ENCODE data around the gene GUCY1B1. TPM values are rescaled to one million over a fixed set of nuclear protein-coding genes. Genes with fewer than 3 reads are reported as not detected.

The GUCY1B1 gene
- 0.38 and 5.1 TPM in 2 replicates for total RNA-seq (ENCODE audit: low replicate concordance)

DNA sequence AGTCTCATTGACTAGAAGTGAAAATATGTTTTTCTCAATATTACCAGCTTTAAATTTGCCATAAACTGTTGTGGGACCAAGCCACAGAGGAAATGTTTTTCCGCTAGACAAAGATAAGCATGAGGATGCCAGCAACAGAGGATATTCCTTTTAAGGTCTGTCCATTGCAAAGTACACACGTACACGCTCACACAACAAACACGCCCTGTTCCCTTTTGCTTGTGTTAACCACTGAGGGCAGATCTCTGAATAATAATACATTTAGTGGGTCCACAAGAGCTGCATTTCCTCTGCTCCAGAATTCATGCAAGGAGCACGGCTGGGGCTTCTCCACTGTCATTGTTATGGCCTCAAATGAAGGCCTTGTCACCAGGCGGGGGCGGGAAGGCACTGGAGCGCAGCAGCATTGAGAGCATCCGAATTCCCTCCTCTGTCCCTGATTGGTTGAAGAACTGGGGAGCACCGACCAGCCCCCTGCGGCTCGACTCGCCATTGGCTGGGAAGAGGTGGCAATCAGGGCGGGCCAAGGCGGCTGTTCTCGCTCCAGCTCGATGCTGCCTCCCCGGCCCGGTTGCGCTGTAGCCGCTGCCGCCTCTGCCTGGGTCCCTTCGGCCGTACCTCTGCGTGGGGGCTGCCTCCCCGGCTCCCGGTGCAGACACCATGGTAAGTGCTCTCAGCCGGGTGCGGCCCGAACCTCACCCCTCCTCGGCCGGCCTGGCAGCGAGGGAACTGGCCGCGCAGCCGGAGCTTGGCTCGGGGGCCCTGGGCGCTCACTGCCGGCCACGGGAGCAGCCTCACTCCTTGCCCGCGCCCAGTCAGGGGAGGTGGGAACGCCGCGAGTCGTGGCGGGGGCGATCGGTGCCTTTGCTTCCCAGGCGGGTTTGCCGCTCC, at the start of gene GUCY1B1:
TSS of gene GUCY1B1 (plus strand) at position 541 of the 891 bp plus-strand sequence. CDS start at position 661, 120 bp downstream.

Other genes starting within 250 kb of the GUCY1B1 start
- 0.08 and 1.5 TPM in 2 replicates for gene GUCY1A1, start 92.2 kb upstream of the GUCY1B1 start, total RNA-seq (ENCODE audit: low replicate concordance)
- gene ASIC5, start 107.3 kb downstream of the GUCY1B1 start, total RNA-seq (ENCODE audit: low replicate concordance), result not detected in 2 replicates
- 0.82 TPM in 1 of 2 replicates, not detected in the other for gene TDO2, start 144.7 kb downstream of the GUCY1B1 start, total RNA-seq (ENCODE audit: low replicate concordance)
- gene CTSO, start 194.8 kb downstream of the GUCY1B1 start, total RNA-seq (ENCODE audit: low replicate concordance), result 6.5 and 15.4 TPM in 2 replicates